ENCODE measurements around the gene ACAP1.

Gene ACAP1

DNA sequence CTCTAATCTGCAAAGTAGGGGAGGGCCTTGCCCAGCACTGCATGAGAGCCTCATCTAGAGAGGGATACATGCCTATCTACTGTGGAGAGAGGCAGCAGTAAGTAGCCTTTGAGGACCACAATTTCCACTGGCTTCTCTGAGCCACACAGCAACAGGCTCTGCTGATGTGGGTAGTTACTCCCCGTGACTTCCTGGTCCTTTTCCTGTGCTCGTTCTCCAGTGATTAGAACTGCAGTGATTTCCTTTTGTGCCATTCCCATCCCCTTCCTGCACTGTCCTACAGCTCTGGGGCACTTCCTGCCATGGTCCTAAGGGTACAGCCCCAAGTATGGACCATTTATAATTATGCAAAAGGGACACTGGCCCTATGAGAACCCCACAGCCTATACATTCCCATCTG lies 55.0 kb downstream of the ACAP1 start:
- no peak for DNase-seq (ENCODE audit: low read depth)

DNA sequence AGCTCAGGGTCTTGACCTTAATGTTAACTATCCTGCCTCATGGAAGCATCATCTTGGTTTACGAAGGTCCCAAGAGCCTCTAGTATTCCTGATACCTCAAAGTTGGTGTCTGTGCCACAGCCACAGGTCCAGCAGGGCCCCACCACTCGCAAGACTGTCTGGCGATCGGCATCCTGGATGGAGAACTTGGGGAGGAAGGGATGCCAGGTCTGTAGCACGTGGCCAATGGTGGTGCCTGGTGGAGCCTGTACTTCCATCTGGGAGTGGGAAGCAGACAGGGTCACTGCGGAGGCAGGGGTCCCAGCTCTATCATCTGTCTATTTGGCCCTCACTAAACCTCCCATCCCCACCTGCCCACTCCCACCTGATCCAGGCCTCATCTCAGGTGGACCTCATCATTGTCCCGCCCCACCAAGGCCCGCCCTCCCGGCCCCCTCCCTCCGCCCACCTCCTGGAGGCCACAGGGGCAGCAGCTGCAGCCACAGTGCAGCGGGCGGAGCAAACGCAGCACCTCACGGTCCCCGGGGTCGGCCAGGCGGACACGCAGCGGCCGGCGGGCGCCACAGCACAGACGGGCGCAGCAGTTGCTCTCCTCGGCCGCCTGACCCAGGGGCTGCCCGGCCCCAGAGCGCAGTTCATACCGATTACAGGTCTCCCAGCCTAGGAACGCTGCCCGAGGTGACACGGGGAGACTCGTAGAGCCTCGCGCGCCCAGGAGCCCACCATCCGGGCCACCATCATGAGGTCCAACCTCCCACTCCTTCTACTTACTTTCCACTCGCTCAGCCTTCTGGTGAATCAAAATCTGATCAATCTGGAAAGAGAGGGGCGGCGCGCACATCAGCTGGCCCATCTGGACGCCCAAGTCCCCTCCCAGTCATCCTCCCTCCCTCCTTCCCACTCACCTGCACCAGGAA lies 56.6 kb downstream of the ACAP1 start:
- DNase-seq (ENCODE audit: low read depth) = no peak

DNA sequence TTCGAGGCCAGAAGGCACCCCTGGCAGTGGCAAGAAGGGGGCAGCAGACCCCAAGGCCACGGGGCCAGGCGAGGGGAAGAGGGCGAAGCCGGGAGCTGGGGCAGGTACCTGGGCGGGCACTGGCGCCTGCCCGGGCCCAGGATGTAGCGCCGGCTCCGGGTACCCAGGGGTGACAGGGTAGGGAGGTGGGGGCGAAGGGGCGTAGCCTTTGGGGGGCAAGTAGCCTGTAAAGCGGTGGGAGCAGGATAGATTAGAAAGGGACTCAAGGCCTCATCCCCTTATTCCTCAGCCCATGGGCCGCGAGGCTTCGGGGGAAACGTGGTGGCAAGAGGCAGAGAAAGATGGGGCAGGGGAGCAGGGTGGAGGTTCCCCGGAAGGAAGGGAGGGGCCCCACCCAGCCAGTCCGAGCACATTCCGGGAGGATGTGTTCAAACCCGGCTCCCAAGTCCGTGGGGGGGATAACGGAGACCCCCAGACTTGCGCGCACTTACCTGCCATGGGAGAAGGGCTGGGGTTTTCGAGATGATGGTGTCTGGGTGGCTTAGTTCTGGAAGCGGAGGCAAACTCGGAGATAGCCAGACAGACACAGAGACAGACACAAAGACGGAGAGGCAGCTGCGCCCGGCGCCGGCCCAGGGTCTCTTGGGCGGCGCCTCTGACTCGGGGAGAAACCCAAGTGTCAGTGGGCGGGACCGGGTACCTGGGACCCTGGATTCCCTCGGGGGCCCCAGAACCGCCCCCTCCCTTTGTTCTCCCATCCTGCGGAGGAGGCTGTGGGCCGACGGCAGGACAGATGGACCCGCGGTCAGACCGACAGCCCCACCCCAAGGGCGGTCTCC lies 57.5 kb downstream of the ACAP1 start:
- DNase-seq (ENCODE audit: low read depth) = no peak

DNA sequence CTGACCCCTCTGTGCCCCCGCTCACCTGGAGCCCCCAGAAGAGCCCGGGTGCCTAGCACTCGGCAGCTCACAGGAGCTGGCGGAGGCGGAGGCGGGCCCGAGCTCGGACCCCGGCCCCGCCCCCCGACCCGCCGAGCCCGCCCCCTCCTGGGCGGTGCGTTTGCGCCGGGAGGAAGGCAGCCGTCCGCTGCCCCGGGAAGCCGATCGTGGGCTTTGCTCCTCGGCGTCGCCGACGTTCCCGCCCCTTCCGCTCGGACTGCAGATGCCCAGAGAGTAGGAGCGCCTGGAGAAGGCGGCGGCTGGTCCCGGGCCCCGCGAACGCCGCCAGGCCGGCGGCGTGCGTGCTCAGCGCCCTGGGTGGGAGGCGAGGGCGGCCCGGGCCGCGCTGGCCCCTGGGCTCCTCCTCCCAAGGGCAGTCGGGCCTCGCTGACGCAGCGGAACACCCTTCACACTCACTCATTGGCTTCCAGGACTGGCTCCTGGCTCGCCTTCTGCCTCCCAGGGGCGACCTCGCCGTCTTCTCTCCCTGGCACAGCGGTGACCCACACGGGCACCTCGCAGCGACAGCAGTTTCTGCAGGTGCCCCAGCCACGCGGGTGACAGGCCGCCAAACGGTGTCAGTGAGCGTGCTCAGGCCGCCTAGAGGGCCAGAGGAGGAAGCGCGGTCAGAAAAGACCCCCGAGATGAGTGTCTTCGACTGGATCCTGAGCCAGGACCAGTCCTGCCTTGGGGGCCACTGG lies 58.3 kb downstream of the ACAP1 start, which contains the start of gene PLSCR3:
Gene PLSCR3, minus strand, starts transcription at position 74 of the 740 bp plus-strand sequence. CDS start 415 bp downstream, outside the sequence.
- peak; percentile 84 for DNase-seq (ENCODE audit: low read depth)

DNA sequence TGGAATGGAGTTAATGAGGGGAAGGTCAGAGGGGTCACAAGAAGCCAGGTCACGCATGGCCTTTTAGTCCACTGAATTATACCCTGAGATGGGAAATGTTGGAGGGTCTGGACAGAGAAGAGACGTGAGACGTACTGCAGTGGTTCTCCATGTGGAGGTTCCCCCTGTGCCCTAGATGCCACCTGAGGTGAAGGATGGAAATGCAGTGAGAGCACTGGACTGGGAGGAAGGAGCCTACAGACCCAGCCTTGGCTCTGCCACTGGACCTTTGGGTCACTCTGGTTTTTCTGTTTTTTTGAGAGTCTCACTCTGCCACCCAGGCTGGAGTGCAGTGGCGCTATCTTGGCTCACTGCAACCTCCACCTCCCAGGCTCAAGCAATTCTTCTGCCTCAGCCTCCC lies 59.8 kb downstream of the ACAP1 start:
- no peak for DNase-seq (ENCODE audit: low read depth)

DNA sequence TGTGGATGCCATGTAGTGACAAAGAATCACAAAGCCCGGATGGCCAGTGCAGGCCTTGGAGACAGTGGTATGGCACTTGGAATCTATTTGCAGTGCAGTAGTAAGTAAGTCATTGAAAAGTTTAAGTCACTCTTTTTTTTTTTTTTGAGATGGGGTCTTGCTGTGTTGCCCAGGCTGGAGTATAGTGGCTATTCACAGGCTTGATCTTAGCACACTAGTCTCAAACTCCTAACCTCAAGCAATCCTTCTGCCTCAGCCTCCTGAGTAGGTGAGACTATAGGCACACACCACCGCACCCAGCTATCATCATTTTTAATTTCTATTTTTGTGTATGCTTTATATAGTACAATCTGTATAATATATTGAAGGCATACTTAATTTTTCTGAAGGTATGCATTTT lies 62.3 kb downstream of the ACAP1 start:
- no peak for DNase-seq (ENCODE audit: low read depth)

Measured in amniotic epithelial cell (primary cell).